Measurements from ENCODE around the gene SPEF2.

SPEF2 gene

DNA sequence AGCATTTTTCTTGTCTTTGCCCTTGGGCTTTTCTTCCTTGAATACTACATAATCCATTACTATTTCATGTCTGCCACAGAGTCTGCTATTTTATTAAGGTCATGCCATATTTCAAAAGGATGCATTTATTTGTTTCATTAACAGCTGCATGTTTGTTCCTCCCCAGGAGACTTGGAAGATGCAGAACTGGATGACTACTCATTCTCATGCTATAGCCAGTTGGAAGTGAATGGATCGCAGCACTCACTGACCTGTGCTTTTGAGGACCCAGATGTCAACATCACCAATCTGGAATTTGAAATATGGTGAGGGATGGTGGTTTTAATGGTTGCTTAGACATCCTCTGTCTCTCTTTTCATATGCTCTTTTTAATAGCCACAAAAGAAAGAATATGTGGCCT is 243.0 kb downstream of the SPEF2 start:
- DNase-seq, result no peak

DNA sequence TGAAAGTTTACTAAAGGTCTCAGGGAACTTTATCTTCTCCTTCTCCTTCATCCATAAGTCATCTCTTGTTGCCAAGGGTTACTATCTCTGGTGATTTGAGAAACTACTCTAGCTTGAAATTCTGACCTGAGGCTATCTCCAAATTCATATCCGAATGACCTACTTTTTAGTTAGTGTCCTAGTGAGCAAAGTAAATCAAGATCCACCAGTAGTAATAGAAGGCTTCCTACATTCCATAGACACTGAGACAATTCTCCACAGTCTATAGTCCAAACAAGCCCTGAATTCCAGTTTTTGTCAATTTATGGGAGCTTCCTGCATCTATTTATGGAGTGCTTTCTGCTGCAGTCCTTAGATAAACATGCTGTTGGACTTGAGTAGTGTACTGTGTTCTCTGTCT is 244.1 kb downstream of the SPEF2 start:
- no peak for DNase-seq

DNA sequence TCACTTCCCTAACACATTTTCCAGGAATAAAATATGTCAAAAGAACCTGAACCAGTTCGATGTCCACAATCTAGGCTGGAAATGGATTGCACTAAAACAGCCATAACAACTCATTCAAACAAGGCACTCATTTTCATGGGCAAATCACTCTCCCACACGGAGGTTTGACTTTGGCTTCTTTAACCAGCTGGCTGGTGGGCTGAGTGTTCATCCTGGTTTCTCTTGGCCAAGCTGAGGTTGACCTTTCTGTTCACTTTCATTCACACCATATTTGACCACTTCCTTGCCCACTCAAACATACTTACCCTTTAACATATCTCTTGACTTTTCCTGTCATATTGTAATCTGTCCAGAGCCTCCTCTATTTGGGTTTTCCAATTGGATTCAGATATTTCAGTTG is 244.5 kb downstream of the SPEF2 start:
- no peak for DNase-seq

DNA sequence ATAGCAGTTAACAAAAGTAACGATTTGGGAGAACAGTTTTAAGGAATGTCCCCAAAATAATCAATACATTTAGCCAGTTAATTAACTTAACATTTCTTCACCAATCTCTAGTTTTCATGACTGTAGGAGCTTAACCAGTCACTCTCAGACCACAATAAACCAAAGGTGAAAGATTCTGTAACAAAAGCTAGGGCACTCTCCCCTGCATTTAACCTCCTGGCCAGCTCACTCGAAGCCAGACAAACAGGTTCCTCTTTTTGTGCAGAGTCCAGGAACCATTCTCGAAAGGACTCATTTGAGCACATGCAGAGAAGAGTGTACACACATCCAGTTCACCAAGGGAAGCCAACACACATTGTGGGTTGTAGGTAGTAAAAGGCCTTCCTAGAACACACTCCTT is 245.5 kb downstream of the SPEF2 start:
- no peak for DNase-seq
